Osteoblast (primary cell): ENCODE data around the gene COL23A1. TPM values are rescaled to one million over a fixed set of nuclear protein-coding genes. Genes with fewer than 3 reads are reported as not detected.

Source experiments
- DNase-seq: peaks from one replicate; pipeline ENCODE4 v3.0.0; 2011; ENCODE audit warnings: low spot score, mixed read lengths; ENCODE audit not compliant: insufficient read length; ENCODE audit errors: missing footprints
- H2AFZ ChIP-seq: 2 replicates; pipeline ENCODE4 v1.6.0; 2011; ENCODE audit warnings: mild to moderate bottlenecking, low read length
- H3K27ac ChIP-seq: 2 replicates; pipeline ENCODE4 v1.5.1; 2011; ENCODE audit warnings: mild to moderate bottlenecking, low read depth, low read length, moderate library complexity
- H3K27me3 ChIP-seq: 2 replicates; pipeline ENCODE4 v1.6.0; 2012; ENCODE audit warnings: mild to moderate bottlenecking, control low read depth, inconsistent platforms, low read length, moderate library complexity; ENCODE audit not compliant: insufficient read depth
- H3K36me3 ChIP-seq: 2 replicates; pipeline ENCODE4 v1.5.1; 2011; ENCODE audit warnings: mild to moderate bottlenecking, low read length, control low read depth, moderate library complexity; ENCODE audit not compliant: insufficient read depth
- H3K4me1 ChIP-seq: 2 replicates; pipeline ENCODE4 v1.5.1; 2011; ENCODE audit warnings: mild to moderate bottlenecking, low read length, control low read depth, moderate library complexity; ENCODE audit not compliant: insufficient read depth
- H3K4me2 ChIP-seq: 2 replicates; pipeline ENCODE4 v1.6.0; 2011; ENCODE audit warnings: mild to moderate bottlenecking, low read length; ENCODE audit not compliant: insufficient read depth
- H3K4me3 ChIP-seq: fragments of 200-600 bp; sonication (generic); 3 replicates; pipeline ENCODE4 v1.5.1; 2012; ENCODE audit warnings: mild to moderate bottlenecking, low read length, inconsistent platforms; ENCODE audit not compliant: insufficient read depth
- H3K79me2 ChIP-seq: 2 replicates; pipeline ENCODE4 v1.6.0; 2012; ENCODE audit warnings: mild to moderate bottlenecking, low read length, control low read depth, inconsistent platforms; ENCODE audit not compliant: insufficient read depth
- H3K9me3 ChIP-seq: 2 replicates; pipeline ENCODE4 v1.5.1; 2011; ENCODE audit warnings: low read depth, low read length, control low read depth
- H4K20me1 ChIP-seq: 2 replicates; pipeline ENCODE4 v1.6.0; 2012; ENCODE audit warnings: mild to moderate bottlenecking, low read length, control low read depth; ENCODE audit not compliant: insufficient read depth
- CTCF ChIP-seq: IDR thresholded peaks from 2 replicates; pipeline ENCODE4 v1.5.1; 2011; ENCODE audit warnings: mild to moderate bottlenecking, low read depth, low read length, moderate library complexity; ENCODE audit errors: extremely low read depth
- total RNA-seq: library from RNA; depleted of rRNA; stranded (reverse); fragments of >200 nt; gene quantifications from 2 replicates; pipeline ENCODE4 v1.2.3, GENCODE V29; 2012

Gene COL23A1
- total RNA-seq, 1 donor, result under 0.01 TPM

GRCh38 chr5:178388386-178389025 lies 201.7 kb downstream of the COL23A1 start:
- DNase-seq, result peak; percentile 83
- Histone ChIP-seq H3K4me1 (no peaks in the 10 kb centered on the region), H3K9me3 (no peaks in the 10 kb centered on the region), H2AFZ (no peak overlapping the region), H4K20me1 (no peaks in the 10 kb centered on the region), H3K79me2 (no peaks in the 10 kb centered on the region), H3K27ac (no peak overlapping the region), H3K4me3 (no peak overlapping the region), H3K27me3 (no peaks in the 10 kb centered on the region), H3K4me2 (no peak overlapping the region), H3K36me3 (no peaks in the 10 kb centered on the region)
- no peak for TF ChIP-seq CTCF

- no peaks in the 10 kb centered on the region for H3K27me3 ChIP-seq
- no peak for TF ChIP-seq CTCF
Measured at GRCh38 chr5:178387856-178388190, 202.4 kb downstream of the COL23A1 start.

GRCh38 chr5:178387061-178387855 lies 202.9 kb downstream of the COL23A1 start:
- no peak overlapping the region for H3K27ac ChIP-seq
- no peaks in the 10 kb centered on the region for H4K20me1 ChIP-seq
- H3K9me3 ChIP-seq, result no peaks in the 10 kb centered on the region
- no peak overlapping the region for H2AFZ ChIP-seq
- no peak overlapping the region for H3K4me2 ChIP-seq
- peak; percentile 65 for DNase-seq
- H3K4me3 ChIP-seq, result no peak overlapping the region
- no peaks in the 10 kb centered on the region for H3K4me1 ChIP-seq
- H3K36me3 ChIP-seq, result no peaks in the 10 kb centered on the region
- no peaks in the 10 kb centered on the region for H3K79me2 ChIP-seq
- no peaks in the 10 kb centered on the region for H3K27me3 ChIP-seq
- no peak for TF ChIP-seq CTCF

More at GRCh38 chr5:178387856-178388190, 202.4 kb downstream of the COL23A1 start:
- Histone ChIP-seq H3K4me2 (no peak overlapping the region), H3K4me3 (no peak overlapping the region), H3K36me3 (no peaks in the 10 kb centered on the region), H2AFZ (no peak overlapping the region), H3K4me1 (no peaks in the 10 kb centered on the region), H3K9me3 (no peaks in the 10 kb centered on the region), H3K27ac (no peak overlapping the region), H4K20me1 (no peaks in the 10 kb centered on the region), H3K79me2 (no peaks in the 10 kb centered on the region)
- peak; percentile 64 for DNase-seq

- no peak overlapping the region for H2AFZ ChIP-seq
- no peak for TF ChIP-seq CTCF
- H3K79me2 ChIP-seq, result no peaks in the 10 kb centered on the region
- H3K36me3 ChIP-seq, result no peaks in the 10 kb centered on the region
- H3K27me3 ChIP-seq, result no peaks in the 10 kb centered on the region
- no peaks in the 10 kb centered on the region for H3K9me3 ChIP-seq
- peak; percentile 76 for DNase-seq
- no peaks in the 10 kb centered on the region for H3K4me1 ChIP-seq
- no peak overlapping the region for H3K4me2 ChIP-seq
- no peaks in the 10 kb centered on the region for H4K20me1 ChIP-seq
- no peak overlapping the region for H3K4me3 ChIP-seq
- H3K27ac ChIP-seq, result no peak overlapping the region
Measured at GRCh38 chr5:178386336-178386931, 203.8 kb downstream of the COL23A1 start.
